ENCODE measurements around the gene PKIG.

- no peak for TF ChIP-seq POLR2A (IDR thresholded peaks at IDR 0.05; ENCODE audit: low read length)
- TF ChIP-seq GATA1 (IDR thresholded peaks at IDR 0.05; ENCODE audit: low read depth, low read length) = no peak
Measured at GRCh38 chr20:44603327-44603726, 20.9 kb downstream of the PKIG start.

Data from erythroblast (primary cell).